NB4 (cell line): Measurements from ENCODE around the gene COBL.

Experiments
- POLR2A ChIP-seq: IDR thresholded peaks from 2 replicates; pipeline ENCODE4 v1.6.1; 2011; ENCODE audit warnings: mild to moderate bottlenecking; ENCODE audit not compliant: insufficient read length; ENCODE audit errors: extremely low read depth
- TF ChIP-seq, protein P1 (sequence below): IDR thresholded peaks from 2 replicates; pipeline ENCODE4 v1.6.1; 2011; ENCODE audit warnings: low read depth, low read length
- TF ChIP-seq, protein P2 (sequence below): IDR thresholded peaks from one replicate; pipeline ENCODE4 v1.5.1; 2012; ENCODE audit warnings: low read depth, low read length

DNA sequence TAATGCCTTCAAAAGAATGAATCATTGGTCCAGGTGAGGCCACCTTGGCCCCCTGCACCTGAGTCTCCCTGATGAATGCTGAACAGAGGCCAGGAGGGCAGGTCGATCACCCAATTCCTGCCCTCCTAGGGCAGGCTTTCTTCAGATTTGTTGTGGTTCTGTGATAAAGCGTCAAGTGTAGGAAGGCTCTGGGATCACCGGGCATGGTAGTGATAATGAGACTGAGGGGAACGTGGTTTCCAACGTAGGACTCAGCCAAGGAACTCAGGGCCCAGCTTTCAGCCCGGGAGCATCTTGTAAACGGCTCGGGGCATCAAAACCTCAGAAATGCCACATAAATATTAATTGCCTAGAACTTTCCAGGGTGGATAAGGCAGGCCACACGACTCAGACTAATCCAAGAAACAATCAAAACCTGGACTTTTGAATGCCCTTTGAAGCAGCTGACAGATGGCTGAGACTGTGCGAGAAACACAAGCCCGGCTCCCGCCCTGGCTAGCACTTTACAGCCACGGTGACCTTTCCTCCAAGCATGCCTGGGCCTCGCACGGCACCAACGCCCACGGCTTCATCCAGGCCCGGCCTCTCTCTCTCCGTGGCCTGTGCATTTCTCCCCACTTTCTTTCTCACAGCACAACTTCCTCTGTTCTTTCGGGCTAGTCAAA is 294.6 kb downstream of the COBL start:
- TF ChIP-seq, protein P1, sequence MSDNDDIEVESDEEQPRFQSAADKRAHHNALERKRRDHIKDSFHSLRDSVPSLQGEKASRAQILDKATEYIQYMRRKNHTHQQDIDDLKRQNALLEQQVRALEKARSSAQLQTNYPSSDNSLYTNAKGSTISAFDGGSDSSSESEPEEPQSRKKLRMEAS: no peak
- TF ChIP-seq, protein P2, sequence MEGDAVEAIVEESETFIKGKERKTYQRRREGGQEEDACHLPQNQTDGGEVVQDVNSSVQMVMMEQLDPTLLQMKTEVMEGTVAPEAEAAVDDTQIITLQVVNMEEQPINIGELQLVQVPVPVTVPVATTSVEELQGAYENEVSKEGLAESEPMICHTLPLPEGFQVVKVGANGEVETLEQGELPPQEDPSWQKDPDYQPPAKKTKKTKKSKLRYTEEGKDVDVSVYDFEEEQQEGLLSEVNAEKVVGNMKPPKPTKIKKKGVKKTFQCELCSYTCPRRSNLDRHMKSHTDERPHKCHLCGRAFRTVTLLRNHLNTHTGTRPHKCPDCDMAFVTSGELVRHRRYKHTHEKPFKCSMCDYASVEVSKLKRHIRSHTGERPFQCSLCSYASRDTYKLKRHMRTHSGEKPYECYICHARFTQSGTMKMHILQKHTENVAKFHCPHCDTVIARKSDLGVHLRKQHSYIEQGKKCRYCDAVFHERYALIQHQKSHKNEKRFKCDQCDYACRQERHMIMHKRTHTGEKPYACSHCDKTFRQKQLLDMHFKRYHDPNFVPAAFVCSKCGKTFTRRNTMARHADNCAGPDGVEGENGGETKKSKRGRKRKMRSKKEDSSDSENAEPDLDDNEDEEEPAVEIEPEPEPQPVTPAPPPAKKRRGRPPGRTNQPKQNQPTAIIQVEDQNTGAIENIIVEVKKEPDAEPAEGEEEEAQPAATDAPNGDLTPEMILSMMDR: no peak
- no peak for TF ChIP-seq POLR2A
